Stimulated activated CD4-positive, alpha-beta T cell treated with anti-CD3 and anti-CD28 coated beads, Interleukin-15, amount 100 ng/mL, for 1 hour (primary cell): ENCODE results near the gene MRPL52.
A peak's percentile ranks its signal among the peaks of the same experiment; 100 is the strongest.
"Not testable (repeated sequence)": the region's sequence is repeated elsewhere in the genome, so short reads cannot be mapped to it uniquely, and the experiment has no call there.

ENCODE experiments used
- DNase-seq, 2 donors: peaks; one replicate each; pipeline ENCODE4 v3.0.0-alpha.2; 2020; ENCODE audit warnings: low read depth in 1 of 2, low spot score in 1 of 2

MRPL52 gene

GRCh38 chr14:22808388-22809209 is 21.1 kb upstream of the MRPL52 start:
- no peak for DNase-seq

DNA sequence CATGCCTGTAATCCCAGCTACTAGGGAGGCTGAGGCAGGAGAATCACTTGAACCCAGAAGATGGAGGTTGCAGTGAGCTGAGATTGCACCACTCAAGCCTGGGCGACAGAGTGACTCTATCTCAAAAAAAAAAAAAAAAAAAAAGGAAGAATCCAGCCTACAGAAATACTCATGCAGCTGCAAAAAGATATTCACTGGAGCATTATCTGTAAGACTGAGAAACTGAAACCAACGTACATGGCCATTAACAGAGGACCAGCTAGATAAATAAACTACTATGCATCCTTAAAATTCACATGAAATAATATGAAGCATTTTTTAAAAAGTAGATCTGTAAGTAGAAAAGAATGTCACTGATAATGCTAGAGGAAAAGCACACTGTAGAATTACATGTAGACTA is 18.0 kb upstream of the MRPL52 start:
- DNase-seq = no peak

DNA sequence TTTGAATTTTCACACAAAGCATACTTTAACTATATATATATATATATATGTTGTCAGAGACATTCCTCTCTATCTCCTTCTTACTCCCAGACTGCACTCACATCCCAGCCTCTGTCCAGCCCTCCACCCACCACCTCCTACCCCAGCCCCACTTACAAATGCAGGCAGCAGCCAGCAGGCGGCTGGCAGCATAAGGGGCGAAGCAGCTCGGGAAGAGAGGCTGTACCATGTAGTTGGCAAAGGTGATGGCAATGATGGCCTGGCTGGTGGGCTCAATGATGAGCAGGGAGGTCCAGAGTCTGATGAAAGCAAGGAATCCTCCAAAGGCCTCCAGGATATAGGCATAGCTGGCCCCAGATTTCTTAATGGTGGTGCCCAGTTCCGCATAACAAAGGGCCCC is 16.9 kb upstream of the MRPL52 start:
- no peak for DNase-seq

DNA sequence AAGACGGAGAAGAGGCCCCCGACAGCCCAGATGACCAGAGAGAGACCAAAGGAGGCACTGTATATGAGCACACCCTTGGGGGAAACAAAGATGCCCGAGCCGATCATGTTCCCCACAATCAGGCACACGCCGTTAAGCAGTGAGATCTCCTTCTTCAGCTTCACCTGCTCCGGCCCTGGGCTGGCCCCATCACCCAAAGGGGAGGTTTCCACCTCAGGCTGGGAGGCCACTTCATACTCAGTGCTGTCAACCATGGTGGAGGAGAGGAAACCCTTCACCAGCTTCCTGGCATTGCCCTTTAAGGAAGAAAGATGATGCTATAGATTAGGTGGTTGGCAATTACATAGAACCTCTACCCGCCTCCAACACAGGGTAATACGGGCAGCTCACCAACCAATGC is 16.5 kb upstream of the MRPL52 start:
- no peak for DNase-seq

- DNase-seq = no peak
These were observed 15.3 kb upstream of the MRPL52 start for GRCh38 chr14:22814373-22814772.

- no peak for DNase-seq
These were observed 14.6 kb upstream of the MRPL52 start, which contains the start of gene SLC7A7 for GRCh38 chr14:22814941-22815713. Gene SLC7A7, minus strand, starts transcription at chr14:22815435. Its CDS starts 2,037 bp downstream, at chr14:22813398.

DNA sequence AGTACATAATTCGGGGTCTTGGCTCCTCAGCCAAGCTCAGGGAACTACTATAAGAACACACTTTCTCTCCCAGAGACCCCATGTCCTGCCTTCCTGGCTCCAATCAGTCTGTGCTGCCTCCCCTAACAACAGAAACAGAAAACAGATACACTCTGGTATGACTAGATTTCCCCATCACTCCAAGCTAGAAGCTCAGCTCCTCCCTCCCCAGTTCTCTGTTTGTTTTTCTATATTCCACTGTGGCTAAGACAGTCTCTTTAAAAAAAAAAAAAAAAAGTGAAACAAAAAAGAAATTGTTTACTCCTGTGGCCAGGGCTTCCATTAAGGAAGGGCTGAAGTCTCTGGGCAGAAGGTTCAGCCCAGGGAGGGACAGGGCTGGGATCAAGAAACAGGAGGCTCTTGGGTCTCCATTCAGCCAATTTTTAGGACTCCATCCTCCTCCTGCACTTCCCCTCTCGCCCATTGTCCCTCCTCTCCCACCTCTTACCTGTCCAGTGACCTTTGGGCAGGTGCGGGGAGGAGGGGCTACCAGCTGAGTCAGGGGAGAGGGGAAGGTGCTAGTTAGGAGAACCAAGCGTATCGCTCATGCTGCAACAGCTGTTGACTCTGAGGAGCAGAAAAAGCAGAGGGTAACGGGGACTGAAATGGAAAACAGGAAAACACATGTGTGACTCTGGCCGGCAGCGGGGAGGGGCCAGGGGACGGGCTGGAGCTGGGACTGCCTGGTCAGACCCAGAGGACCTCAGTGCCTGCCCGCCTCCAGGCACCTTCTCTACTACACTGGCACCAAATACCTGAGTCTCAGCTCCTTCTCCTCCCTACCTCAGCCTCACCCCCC is 10.3 kb upstream of the MRPL52 start:
- no peak for DNase-seq

- DNase-seq = no peak
These were observed 9.0 kb upstream of the MRPL52 start for GRCh38 chr14:22820731-22821130.

- no peak for DNase-seq
These were observed 8.3 kb upstream of the MRPL52 start for GRCh38 chr14:22821193-22822015.

DNA sequence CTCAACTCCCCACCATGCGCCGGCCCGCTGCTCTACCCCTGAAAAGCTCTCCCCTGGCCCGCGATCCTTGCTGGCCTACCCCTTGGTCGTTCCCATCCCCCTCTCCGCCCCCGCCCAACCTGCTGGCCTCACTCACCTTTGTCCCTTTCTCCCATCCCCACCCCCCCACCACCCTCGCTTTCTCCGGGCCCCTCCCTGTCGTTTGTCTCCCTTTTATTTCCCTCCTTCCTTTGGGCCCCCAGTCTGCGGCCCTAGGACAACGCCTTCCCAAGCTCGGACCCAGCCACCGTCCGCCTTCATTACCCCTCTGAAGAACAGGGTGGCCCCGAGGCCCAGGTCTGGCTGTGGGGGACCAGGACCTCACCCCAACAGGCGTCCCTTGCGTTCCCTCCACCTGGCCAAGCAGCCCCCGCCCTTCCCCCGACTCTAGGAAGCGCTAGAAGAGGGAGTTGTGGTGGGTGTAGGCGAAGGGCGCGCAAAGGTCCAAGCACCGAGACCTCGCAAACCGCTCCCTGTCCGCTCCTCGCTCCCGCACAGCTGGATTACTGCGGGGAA is 7.6 kb upstream of the MRPL52 start:
- DNase-seq = no peak

DNA sequence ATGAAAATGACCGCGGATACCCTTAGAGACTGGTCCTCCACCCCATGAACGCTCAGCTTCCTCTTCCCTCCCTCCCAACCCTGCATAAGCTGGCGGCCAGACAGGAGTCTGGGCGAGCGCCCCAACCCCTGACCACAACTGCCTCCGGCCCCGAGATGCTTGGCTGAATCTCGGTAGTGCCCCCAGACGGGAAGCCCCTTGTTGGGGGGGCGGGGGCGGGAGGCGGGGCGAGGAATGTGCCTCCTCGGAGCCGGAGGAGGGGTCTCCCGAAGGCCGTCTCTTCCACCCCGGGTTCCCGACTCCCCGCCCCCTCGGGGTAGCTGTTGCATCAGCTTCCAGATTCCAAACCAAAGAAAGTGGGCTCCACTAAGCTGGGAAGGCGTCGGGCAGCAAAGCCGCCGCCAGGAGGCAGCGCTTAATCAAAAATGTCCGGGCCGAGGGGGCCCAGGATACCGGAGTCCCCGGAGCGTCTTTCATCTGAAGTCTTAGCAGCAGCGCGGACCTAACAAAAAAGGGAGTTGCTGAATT is 7.1 kb upstream of the MRPL52 start:
- peak; percentile 30 to 57 for DNase-seq

- no peak for DNase-seq
These were observed 4.9 kb upstream of the MRPL52 start for GRCh38 chr14:22824711-22825359.

GRCh38 chr14:22829076-22829660 is 519 bp upstream of the MRPL52 start:
- DNase-seq = not testable (repeated sequence)

DNA sequence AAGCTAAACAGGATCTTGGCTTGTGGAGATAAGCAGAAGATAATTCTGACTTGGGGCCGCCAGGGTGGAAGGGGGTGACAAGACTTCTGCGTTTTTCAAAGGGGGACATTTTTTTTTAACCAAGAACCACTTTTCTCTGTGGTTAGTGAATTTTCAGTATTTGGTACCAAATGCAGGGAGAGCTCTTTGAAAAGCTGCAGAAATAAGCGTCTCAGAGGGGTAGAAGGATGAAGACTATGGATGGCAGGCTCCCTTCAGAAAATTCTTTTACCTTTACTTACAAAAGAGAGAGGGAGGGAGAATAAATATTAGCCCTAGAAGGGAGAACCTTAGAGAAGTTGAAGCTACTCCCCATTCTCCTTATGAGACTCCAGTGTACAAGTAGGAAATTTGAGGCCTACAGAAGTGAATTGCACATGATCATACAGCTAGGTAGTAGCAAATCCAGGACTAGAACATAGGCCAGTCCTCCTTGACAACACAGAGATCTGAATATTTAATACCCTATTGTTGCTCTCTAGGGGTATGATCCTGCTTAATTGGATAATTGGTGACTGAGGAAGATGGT is 840 bp downstream of the MRPL52 start:
- no peak for DNase-seq

DNA sequence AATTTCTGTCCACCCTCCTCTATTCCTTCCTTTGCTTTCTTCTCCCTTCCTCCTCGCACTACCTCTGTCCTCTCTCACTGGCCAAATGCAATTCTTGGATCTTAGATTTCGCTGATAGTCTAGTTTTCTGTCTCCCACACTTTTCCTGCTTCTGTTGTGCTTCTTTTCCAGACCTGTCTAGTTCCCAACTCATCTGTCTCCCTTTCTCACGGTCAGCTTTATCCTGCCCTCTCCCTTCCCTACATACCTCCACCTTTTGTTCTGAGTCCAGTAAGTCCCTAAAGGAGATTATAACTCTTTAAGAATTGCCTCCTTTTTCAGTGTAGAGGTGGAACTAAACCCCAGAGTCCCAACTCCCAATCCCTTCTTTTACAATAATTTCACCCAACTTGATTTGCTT is 5.8 kb downstream of the MRPL52 start:
- DNase-seq = no peak

GRCh38 chr14:22836301-22837113 is 6.8 kb downstream of the MRPL52 start, which contains the start of gene MMP14:
Gene MMP14, plus strand, starts transcription at chr14:22836585. Its CDS starts 233 bp downstream, at chr14:22836818.
- DNase-seq = no peak

- DNase-seq = no peak
These were observed 7.5 kb downstream of the MRPL52 start for GRCh38 chr14:22837114-22837749.
